Heart left ventricle (tissue), 16 donors: Measurements from ENCODE around the gene POU6F2. TPM values are rescaled to one million over a fixed set of nuclear protein-coding genes. Genes with fewer than 3 reads are reported as not detected.

ENCODE experiments used
- ATAC-seq, 4 donors: fragments of 200-7000 bp; cut with Tn5 transposase; one replicate each; pipeline ENCODE4 v1.9.1; 2020 to 2022; ENCODE audit warnings: moderate library complexity in 4 of 4, mild to moderate bottlenecking in 3 of 4, moderate number of reproducible peaks in 1 of 4
- DNase-seq, 5 donors: peaks; one replicate each; pipeline ENCODE4 v3.0.0-alpha.2; 2020
- H3K27ac ChIP-seq, 12 donors: fragments of 200-600 bp; sonication (generic) in 4 of 12; one replicate each; pipeline versions ENCODE4 v1.5.0 to v1.8.0; 2016 to 2022; ENCODE audit warnings: mild to moderate bottlenecking in 2 of 12
- H3K27me3 ChIP-seq, 9 donors: fragments of 200-600 bp; sonication (generic) in 2 of 9; one replicate each; pipeline versions ENCODE4 v1.5.1 to v1.8.0; 2016 to 2022; ENCODE audit warnings: mild to moderate bottlenecking in 3 of 9
- H3K36me3 ChIP-seq, 9 donors: fragments of 200-600 bp; sonication (generic) in 2 of 9; one replicate each; pipeline versions ENCODE4 v1.5.0 to v1.8.0; 2018 to 2022; ENCODE audit warnings: mild to moderate bottlenecking in 2 of 9
- H3K4me1 ChIP-seq, 12 donors: fragments of 200-600 bp; sonication (generic) in 4 of 12; one replicate each; pipeline versions ENCODE4 v1.5.0 to v1.8.0; 2016 to 2022; ENCODE audit warnings: mild to moderate bottlenecking in 3 of 12
- H3K4me3 ChIP-seq, 12 donors: fragments of 200-600 bp; sonication (generic) in 4 of 12; one replicate each; pipeline versions ENCODE4 v1.5.0 to v1.8.0; 2017 to 2022; ENCODE audit warnings: mild to moderate bottlenecking in 9 of 12, moderate library complexity in 4 of 12
- H3K9me3 ChIP-seq, 12 donors: fragments of 200-600 bp; sonication (generic) in 4 of 12; one replicate each; pipeline versions ENCODE4 v1.5.0 to v1.8.0; 2016 to 2022; ENCODE audit warnings: mild to moderate bottlenecking in 1 of 12
- POLR2A ChIP-seq, 2 donors: fragments of 450-650 bp; IDR thresholded peaks; one replicate each; pipeline ENCODE4 v1.6.1; 2017; ENCODE audit warnings: antibody characterized with exemption in 2 of 2, mild to moderate bottlenecking in 2 of 2, moderate library complexity in 2 of 2
- WGBS, 4 donors: extraction: QIAGEN DNeasy Blood & Tissue Kit in 2 of 4; methylation state at CpG; one replicate each; pipeline versions ENCODE4 v1.1.5 to v1.1.7; 2013 to 2018; 5-methylcytosine and 5-hydroxymethylcytosine counted together
- intact Hi-C, 10 donors: fragments of 100-400 bp; cut with DNase I; formaldehyde crosslinking; loops; one replicate each; pipeline versions ENCODE4 v1.11.1 to v1.14.2; 2022
- polyA plus RNA-seq, 2 donors: library from polyadenylated mRNA; stranded (reverse); fragments of 200-250 nt; gene quantifications; one replicate each; pipeline ENCODE4 v1.2.3, GENCODE V29; 2013
- total RNA-seq, 9 donors: library from RNA; depleted of rRNA in 2 of 9; stranded (reverse); fragments of >200 nt in 2 of 9; fragmentation: NEBNext Ultra II Directional in 3 of 9; extraction: Animal tissue kit (Norgen Biotek cat#: 25700) in 3 of 9; gene quantifications; one replicate each; pipeline versions ENCODE4 v1.1.0 to v1.2.4, GENCODE V29; 2016 to 2023
- TF ChIP-seq, protein P1 (sequence below), 12 donors: fragments of 200-600 bp; sonication (generic) in 4 of 12; IDR thresholded peaks; one replicate each; pipeline versions ENCODE4 v1.5.0 to v1.8.0; 2018 to 2022; ENCODE audit warnings: antibody characterized with exemption in 12 of 12, mild to moderate bottlenecking in 5 of 12
- donor health status: ischemic (EF 13 %, LVEDD 7.1; RV severe dilation, severe dysfunction).
- donor health status: healthy with polysubstance abuse.
- donor health status: DM: no; HTN: yes; CAD: no.
- donor health status: DM: no; HTN: no; CAD: no.
- donor health status: ischemic (EF 25% LVEDD 6.9; RV normal size, moderate dysfunction).
- donor health status: ischemic (EF 25% LVEDD 5.7; RV mildly dilated, moderate dysfunction).
- donor health status: healthy.
- donor health status: DM: yes; HTN: yes; CAD: no.
- donor health status: ischemic (EF 35%, LVEDD 5.7; RV mildly dilated, moderate dysfunction).
- donor health status: nonischemic (EF 11% LVEDD 7.7; RV severe dilation, severe dysfunction).
- donor health status: DM: yes; HTN: yes; CAD: no.
- donor health status: PGD.
- donor health status: ischemic (EF 29% LVEDD 5.4; RV normal size, mild dysfunction).
- donor health status: nonischemic (EF 23%, LVEDD 6.1; RV moderate dilation, normal function).

POU6F2 gene
- total and polyA plus RNA-seq, 11 donors = 0.03 to 1.2 (median 0.38) TPM; not detected in 2

DNA sequence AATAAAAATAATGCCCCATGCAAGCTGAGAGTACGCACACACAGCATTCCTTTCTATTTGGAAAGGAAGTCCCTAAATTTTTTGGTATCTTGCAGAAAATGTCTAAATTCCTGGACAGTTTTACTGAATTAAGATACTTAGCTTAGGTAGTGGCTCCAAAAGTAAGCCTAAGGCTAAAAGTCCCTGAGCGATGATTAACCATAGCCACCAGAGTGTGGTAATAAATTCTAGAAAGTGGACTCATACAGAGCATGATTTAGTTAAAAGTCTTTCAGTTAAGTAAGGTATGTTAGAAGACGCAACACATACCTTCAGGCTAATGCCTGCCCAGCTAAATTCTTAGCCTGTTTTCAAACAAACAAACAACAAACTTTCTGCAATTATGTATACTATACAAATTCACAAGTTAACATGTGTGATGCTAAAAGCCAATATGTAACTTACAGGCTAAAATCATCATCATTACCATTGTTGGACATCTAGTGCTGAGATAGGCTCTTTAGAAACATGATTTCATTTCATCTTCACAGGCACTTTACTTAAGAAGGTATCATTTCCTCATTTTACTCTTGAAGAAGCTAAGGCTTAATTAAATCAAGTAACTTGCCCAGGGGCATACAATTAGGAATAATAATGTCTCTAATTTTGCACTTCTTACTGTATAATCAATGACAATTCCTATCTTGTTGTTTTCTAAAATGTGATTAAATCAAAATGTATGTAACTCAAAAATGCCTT, 327.1 kb downstream of the POU6F2 start:
- Histone ChIP-seq H3K27me3 (peaks cover 0 to 11% (median 0%) of the 10 kb centered on the region in 9 donors), H3K4me3 (no peak overlapping the region), H3K9me3 (no peaks in the 10 kb centered on the region), H3K27ac (no peak overlapping the region), H3K4me1 (no peaks in the 10 kb centered on the region), H3K36me3 (no peaks in the 10 kb centered on the region)
- no peak for DNase-seq
- intact Hi-C loops = no loop called here
- ATAC-seq = no peak
- WGBS, 4 donors = 87 to 89% (median 88%) methylated on average over 3 of the region's 3 CpGs
- TF ChIP-seq POLR2A (IDR thresholded peaks at IDR 0.05) = no peak
- TF ChIP-seq, protein P1, sequence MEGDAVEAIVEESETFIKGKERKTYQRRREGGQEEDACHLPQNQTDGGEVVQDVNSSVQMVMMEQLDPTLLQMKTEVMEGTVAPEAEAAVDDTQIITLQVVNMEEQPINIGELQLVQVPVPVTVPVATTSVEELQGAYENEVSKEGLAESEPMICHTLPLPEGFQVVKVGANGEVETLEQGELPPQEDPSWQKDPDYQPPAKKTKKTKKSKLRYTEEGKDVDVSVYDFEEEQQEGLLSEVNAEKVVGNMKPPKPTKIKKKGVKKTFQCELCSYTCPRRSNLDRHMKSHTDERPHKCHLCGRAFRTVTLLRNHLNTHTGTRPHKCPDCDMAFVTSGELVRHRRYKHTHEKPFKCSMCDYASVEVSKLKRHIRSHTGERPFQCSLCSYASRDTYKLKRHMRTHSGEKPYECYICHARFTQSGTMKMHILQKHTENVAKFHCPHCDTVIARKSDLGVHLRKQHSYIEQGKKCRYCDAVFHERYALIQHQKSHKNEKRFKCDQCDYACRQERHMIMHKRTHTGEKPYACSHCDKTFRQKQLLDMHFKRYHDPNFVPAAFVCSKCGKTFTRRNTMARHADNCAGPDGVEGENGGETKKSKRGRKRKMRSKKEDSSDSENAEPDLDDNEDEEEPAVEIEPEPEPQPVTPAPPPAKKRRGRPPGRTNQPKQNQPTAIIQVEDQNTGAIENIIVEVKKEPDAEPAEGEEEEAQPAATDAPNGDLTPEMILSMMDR (IDR thresholded peaks at IDR 0.05) = no peak

DNA sequence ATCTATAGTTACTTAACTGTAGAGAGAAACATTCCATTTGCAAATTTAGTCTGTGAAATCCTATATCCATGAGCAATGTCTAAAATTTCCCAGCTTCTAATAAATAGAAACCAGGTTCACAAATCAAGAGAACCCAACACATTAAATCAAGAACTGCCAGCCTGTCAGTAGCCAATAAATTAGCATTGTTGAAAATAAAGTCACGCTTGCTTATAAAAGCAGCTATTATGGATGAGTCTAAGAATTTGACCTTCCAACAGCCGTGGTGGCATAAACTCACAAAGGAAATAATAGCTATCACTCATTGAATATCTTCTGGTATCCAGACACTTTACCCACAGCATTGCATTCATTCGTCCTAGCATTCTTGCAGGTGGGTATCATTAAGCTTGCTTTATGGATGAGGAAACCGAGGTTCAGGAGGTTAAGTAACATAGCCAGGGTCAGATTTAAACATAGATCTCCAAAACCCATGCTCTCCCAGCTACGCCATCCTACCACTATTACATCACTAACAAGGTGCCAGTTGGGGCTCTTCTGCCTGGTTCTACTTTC, 328.4 kb downstream of the POU6F2 start:
- no peak overlapping the region for H3K27ac ChIP-seq
- H3K9me3 ChIP-seq = no peaks in the 10 kb centered on the region
- H3K36me3 ChIP-seq = no peaks in the 10 kb centered on the region
- intact Hi-C loops = no loop called here
- 77 to 84% (median 80%) methylated on average over 5 of the region's 5 CpGs for WGBS, 4 donors
- TF ChIP-seq, protein P1 (IDR thresholded peaks at IDR 0.05) = no peak
- no peak for TF ChIP-seq POLR2A (IDR thresholded peaks at IDR 0.05)
- no peak for DNase-seq
- no peak overlapping the region for H3K4me3 ChIP-seq
- H3K4me1 ChIP-seq = no peaks in the 10 kb centered on the region
- no peak for ATAC-seq
- peaks cover 0 to 11% (median 0%) of the 10 kb centered on the region in 9 donors for H3K27me3 ChIP-seq

DNA sequence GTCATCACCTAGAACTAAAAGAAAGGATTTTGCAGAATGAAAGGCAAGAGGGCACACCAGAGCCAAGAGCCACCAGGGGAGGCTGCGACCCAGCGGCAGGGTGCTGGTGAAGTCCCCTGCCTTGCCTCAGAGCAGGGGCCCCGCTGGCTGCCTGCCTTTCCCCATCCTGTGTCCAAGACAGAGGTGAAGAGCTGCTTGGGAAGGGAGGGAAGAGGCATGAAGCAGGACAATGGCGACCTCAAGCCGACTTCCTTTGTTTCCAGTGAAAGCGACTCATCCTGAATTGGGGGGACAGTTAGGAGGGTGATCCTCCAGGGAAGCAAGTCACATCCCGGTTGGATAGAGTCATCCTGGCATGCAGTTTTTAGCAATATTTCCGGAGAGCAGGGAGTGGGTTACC, 333.0 kb downstream of the POU6F2 start:
- Histone ChIP-seq H3K4me3 (no peak overlapping the region), H3K36me3 (no peaks in the 10 kb centered on the region), H3K4me1 (no peaks in the 10 kb centered on the region), H3K27ac (no peak overlapping the region), H3K9me3 (no peaks in the 10 kb centered on the region), H3K27me3 (peaks cover 0 to 11% (median 0%) of the 10 kb centered on the region in 9 donors)
- TF ChIP-seq, protein P1 (IDR thresholded peaks at IDR 0.05) = no peak
- TF ChIP-seq POLR2A (IDR thresholded peaks at IDR 0.05) = no peak
- 52 to 61% (median 58%) methylated on average over 8 of the region's 8 CpGs for WGBS, 4 donors
- intact Hi-C loops = no loop called here
- DNase-seq (no peak), ATAC-seq (no peak)

DNA sequence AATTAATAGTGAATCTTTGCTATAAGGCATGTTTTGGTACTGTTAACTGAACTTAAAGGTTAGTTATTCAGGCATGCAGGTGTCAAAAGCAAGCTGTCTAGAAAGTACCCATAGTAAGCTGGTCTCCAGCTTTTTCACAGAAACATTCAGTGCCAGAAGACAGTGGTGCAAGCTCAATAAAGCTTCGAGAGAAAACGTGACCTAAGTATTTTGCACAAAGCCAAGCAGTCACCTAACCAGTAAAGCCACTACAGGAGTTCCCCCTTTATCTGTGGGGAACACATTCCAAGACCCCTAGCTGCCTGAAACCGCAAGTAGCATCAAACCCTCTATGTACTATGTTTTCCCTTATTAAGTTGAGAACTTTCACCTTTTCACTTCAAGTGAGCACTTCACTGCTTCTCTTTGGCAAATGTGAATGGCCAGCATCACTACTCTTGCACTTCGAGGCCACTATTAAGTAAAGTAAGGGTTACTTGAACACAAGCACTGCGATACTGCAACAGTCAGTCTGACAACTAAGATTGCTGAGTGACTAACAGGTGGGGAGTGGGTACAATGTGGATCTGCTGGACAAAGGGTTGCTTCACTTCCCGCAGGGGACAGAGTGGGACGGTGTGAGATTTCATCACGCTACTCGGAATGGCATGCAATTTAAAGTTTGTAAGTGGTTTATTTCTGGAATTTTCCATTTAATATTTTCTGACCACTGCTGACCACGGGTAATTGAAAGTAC, 334.7 kb downstream of the POU6F2 start:
- 73 to 76% (median 73%) methylated on average over 10 of the region's 10 CpGs for WGBS, 4 donors
- TF ChIP-seq POLR2A (IDR thresholded peaks at IDR 0.05) = no peak
- TF ChIP-seq, protein P1 (IDR thresholded peaks at IDR 0.05) = no peak
- ATAC-seq = no peak
- Histone ChIP-seq H3K27me3 (peaks cover 0 to 8% (median 0%) of the 10 kb centered on the region in 9 donors), H3K36me3 (no peaks in the 10 kb centered on the region), H3K4me3 (no peak overlapping the region), H3K4me1 (no peaks in the 10 kb centered on the region), H3K9me3 (no peaks in the 10 kb centered on the region), H3K27ac (no peak overlapping the region)
- intact Hi-C loops = no loop called here
- DNase-seq = no peak
